Adrenal gland (tissue), 5 donors: ENCODE data around the gene NRSN1.

Experiments used
- POLR2A ChIP-seq, 2 donors: fragments of 450-650 bp; IDR thresholded peaks; one replicate each; pipeline ENCODE4 v1.6.1; 2017; ENCODE audit warnings: antibody characterized with exemption in 2 of 2, mild to moderate bottlenecking in 2 of 2, moderate library complexity in 1 of 2
- TF ChIP-seq, protein P1 (sequence below), 6 experiments: fragments of 450-650 bp in 4 of 6; fragments of 200-600 bp in 2 of 6; sonication (generic) in 1 of 6; IDR thresholded peaks; 1 replicate in 5 of 6; 2 replicates in 1 of 6; pipeline versions ENCODE4 v1.5.1 to v1.8.0; 2016 to 2021; ENCODE audit warnings: antibody characterized with exemption in 6 of 6, mild to moderate bottlenecking in 2 of 6, moderate library complexity in 1 of 6
- donor health status: DM: no; HTN: no; CAD: no.

DNA sequence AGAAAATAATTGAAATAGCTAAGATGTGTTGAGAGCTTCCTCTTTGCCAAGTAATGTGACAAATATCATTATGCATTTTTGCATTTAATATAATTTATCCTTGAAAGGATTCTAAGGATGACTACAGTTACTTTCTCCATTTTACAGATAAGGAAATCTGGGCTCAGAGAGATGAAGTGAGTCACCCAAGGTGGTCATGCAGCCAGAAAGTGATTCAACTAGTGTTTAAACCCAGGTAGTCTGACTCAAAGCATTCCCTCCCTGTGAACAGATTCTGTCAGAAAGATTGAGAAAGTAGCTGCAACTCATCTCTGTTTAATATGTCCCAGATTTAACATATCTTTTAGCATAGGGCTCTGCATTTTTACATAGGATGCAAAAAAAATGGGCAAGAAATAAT, 28.1 kb downstream of the NRSN1 start:
- TF ChIP-seq, protein P1, sequence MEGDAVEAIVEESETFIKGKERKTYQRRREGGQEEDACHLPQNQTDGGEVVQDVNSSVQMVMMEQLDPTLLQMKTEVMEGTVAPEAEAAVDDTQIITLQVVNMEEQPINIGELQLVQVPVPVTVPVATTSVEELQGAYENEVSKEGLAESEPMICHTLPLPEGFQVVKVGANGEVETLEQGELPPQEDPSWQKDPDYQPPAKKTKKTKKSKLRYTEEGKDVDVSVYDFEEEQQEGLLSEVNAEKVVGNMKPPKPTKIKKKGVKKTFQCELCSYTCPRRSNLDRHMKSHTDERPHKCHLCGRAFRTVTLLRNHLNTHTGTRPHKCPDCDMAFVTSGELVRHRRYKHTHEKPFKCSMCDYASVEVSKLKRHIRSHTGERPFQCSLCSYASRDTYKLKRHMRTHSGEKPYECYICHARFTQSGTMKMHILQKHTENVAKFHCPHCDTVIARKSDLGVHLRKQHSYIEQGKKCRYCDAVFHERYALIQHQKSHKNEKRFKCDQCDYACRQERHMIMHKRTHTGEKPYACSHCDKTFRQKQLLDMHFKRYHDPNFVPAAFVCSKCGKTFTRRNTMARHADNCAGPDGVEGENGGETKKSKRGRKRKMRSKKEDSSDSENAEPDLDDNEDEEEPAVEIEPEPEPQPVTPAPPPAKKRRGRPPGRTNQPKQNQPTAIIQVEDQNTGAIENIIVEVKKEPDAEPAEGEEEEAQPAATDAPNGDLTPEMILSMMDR (IDR thresholded peaks at IDR 0.05) = no peak
- no peak for TF ChIP-seq POLR2A (IDR thresholded peaks at IDR 0.05)
